ENCODE data around the gene EIF5B.

GRCh38 chr2:99299580-99299979 is 37.6 kb upstream of the EIF5B start:
- TF ChIP-seq CTCF (IDR thresholded peaks at IDR 0.05) (no peak), EP300 (IDR thresholded peaks at IDR 0.05) (no peak)

Measured in tibial nerve (tissue), 4 donors.